A549 (cell line): Measurements from ENCODE around the gene GLDC. TPM values are rescaled to one million over a fixed set of nuclear protein-coding genes. Genes with fewer than 3 reads are reported as not detected.

Experiments
- ATAC-seq, 2 experiments: fragments of 200-7000 bp in 1 of 2; fragments of >200 bp in 1 of 2; cut with Nextera tagmentation in 1 of 2; cut with Tn5 transposase in 1 of 2; 3 replicates each; pipeline versions ENCODE4 v1.8.0 to v1.9.1; 2018 to 2020; ENCODE audit warnings: mild to moderate bottlenecking in 1 of 2, moderate library complexity in 1 of 2
- CTCF ChIA-PET: fragments of 300-600 bp; sonication (Branson Sonifier 250); formaldehyde crosslinking; extraction: SDS; loops from one replicate; lab custom pipeline; 2021; ENCODE audit warnings: antibody characterized with exemption, inconsistent platforms; lab: Yijun Ruan, JAX
- POLR2A ChIA-PET: fragments of 350-600 bp; formaldehyde crosslinking; extraction: SDS; loops from one replicate; lab custom pipeline; 2021; ENCODE audit warnings: antibody characterized with exemption, inconsistent platforms; lab: Yijun Ruan, JAX
- DNase-seq, 2 experiments: peaks; one replicate each; pipeline versions ENCODE4 v3.0.0 to v3.0.0-alpha.2; 2011 to 2016; ENCODE audit warnings: low read depth in 1 of 2, low spot score in 1 of 2
- FAIRE-seq: peaks from 2 replicates; lab custom pipeline; 2011; peaks lifted over from hg19 to GRCh38; lab: Jason Lieb, UNC
- H3K27ac ChIP-seq, 2 experiments: fragments of >200 bp; sonication (Bioruptor Twin); formaldehyde crosslinking; 3 replicates each; pipeline ENCODE4 v1.5.1; 2016 to 2017
- H3K4me1 ChIP-seq: fragments of >200 bp; sonication (Bioruptor Twin); formaldehyde crosslinking; 3 replicates; pipeline ENCODE4 v1.6.1; 2016
- H3K4me2 ChIP-seq: fragments of >200 bp; sonication (Bioruptor Twin); formaldehyde crosslinking; 3 replicates; pipeline ENCODE4 v1.6.1; 2016
- H3K4me3 ChIP-seq: fragments of >200 bp; sonication (Bioruptor Twin); formaldehyde crosslinking; 3 replicates; pipeline ENCODE4 v1.5.1; 2016
- H3K9me3 ChIP-seq: fragments of >200 bp; sonication (Bioruptor Twin); formaldehyde crosslinking; 3 replicates; pipeline ENCODE4 v1.6.1; 2016
- BCL3 ChIP-seq: fragments of >200 bp; sonication (Bioruptor Twin); formaldehyde crosslinking; IDR thresholded peaks from 3 replicates; pipeline ENCODE4 v1.6.1; 2016
- CBX2 ChIP-seq: fragments of 200-600 bp; sonication (generic); IDR thresholded peaks from 2 replicates; pipeline ENCODE4 v1.6.1; 2016; ENCODE audit warnings: low read depth, mild to moderate bottlenecking, borderline replicate concordance
- CEBPB ChIP-seq, 2 experiments: fragments of >200 bp in 1 of 2; sonication (Bioruptor Twin) in 1 of 2; formaldehyde crosslinking in 1 of 2; IDR thresholded peaks; 2 replicates each; pipeline ENCODE4 v1.6.1; 2012 to 2016
- CTCF ChIP-seq: fragments of >200 bp; sonication (Bioruptor Twin); formaldehyde crosslinking; IDR thresholded peaks from 3 replicates; pipeline ENCODE4 v1.5.1; 2016
- E2F6 ChIP-seq: IDR thresholded peaks from 2 replicates; pipeline ENCODE4 v1.6.1; 2012; ENCODE audit warnings: low read depth, borderline replicate concordance
- EHMT2 ChIP-seq: fragments of 200-600 bp; sonication (generic); IDR thresholded peaks from 2 replicates; pipeline ENCODE4 v1.6.1; 2016; ENCODE audit warnings: antibody characterized with exemption, low read depth, mild to moderate bottlenecking, moderate library complexity
- ELK1 ChIP-seq: fragments of 150-350 bp; IDR thresholded peaks from 2 replicates; pipeline ENCODE4 v1.6.1; 2014; ENCODE audit warnings: low read depth, mild to moderate bottlenecking, low read length
- FOSB ChIP-seq: fragments of 250-450 bp; sonication (Bioruptor Pico); IDR thresholded peaks from 2 replicates; pipeline ENCODE4 v1.5.0; 2020; ENCODE audit warnings: mild to moderate bottlenecking, moderate library complexity
- GATA3 ChIP-seq: IDR thresholded peaks from 2 replicates; pipeline ENCODE4 v1.6.1; 2012; ENCODE audit warnings: borderline replicate concordance
- HEYL ChIP-seq: fragments of 250-450 bp; sonication (Bioruptor Pico); IDR thresholded peaks from 2 replicates; pipeline ENCODE4 v1.8.0; 2021; ENCODE audit warnings: mild to moderate bottlenecking, moderate library complexity
- HOXA7 ChIP-seq: fragments of 250-450 bp; sonication (Bioruptor Pico); IDR thresholded peaks from 2 replicates; pipeline ENCODE4 v1.5.0; 2020; ENCODE audit warnings: mild to moderate bottlenecking, moderate library complexity
- JUN ChIP-seq, 2 experiments: fragments of >200 bp; sonication (Bioruptor Twin); formaldehyde crosslinking; IDR thresholded peaks; 2 replicates in 1 of 2; 3 replicates in 1 of 2; pipeline ENCODE4 v1.6.1; 2016 to 2017
- JUNB ChIP-seq: fragments of >200 bp; sonication (Bioruptor Twin); formaldehyde crosslinking; IDR thresholded peaks from 2 replicates; pipeline ENCODE4 v1.6.1; 2016
- KDM1A ChIP-seq: fragments of 200-600 bp; sonication (generic); IDR thresholded peaks from 2 replicates; pipeline ENCODE4 v1.6.1; 2016; ENCODE audit warnings: low read depth, mild to moderate bottlenecking
- MAFK ChIP-seq: fragments of 450-650 bp; IDR thresholded peaks from 2 replicates; pipeline ENCODE4 v1.6.1; 2014; ENCODE audit not compliant: partially characterized antibody
- MAX ChIP-seq: IDR thresholded peaks from 2 replicates; pipeline ENCODE4 v1.6.1; 2012
- MYC ChIP-seq: IDR thresholded peaks from 2 replicates; pipeline ENCODE4 v1.6.1; 2012; ENCODE audit warnings: mild to moderate bottlenecking, inconsistent platforms, low read length, improper control_type of control experiment, borderline replicate concordance
- NFE2L2 ChIP-seq: fragments of 150-350 bp; conservative IDR thresholded peaks from 2 replicates; pipeline ENCODE4 v1.6.1; 2014; ENCODE audit warnings: low read length
- PBX3 ChIP-seq: IDR thresholded peaks from 2 replicates; pipeline ENCODE4 v1.6.1; 2012
- SMC3 ChIP-seq: fragments of >200 bp; sonication (Bioruptor Twin); formaldehyde crosslinking; IDR thresholded peaks from 3 replicates; pipeline ENCODE4 v1.6.1; 2018; ENCODE audit warnings: inconsistent platforms
- SREBF2 ChIP-seq: fragments of 450-650 bp; IDR thresholded peaks from 2 replicates; pipeline ENCODE4 v1.6.1; 2014; ENCODE audit warnings: mild to moderate bottlenecking, moderate library complexity
- TFCP2L1 ChIP-seq: fragments of 250-450 bp; sonication (Bioruptor Pico); IDR thresholded peaks from 2 replicates; pipeline ENCODE4 v1.5.0; 2021; ENCODE audit warnings: mild to moderate bottlenecking
- ZC3H11A ChIP-seq: fragments of 450-650 bp; IDR thresholded peaks from 2 replicates; pipeline ENCODE4 v1.6.1; 2014; ENCODE audit warnings: antibody characterized with exemption, mild to moderate bottlenecking
- WGBS: methylation state at CpG from one replicate; pipeline ENCODE4 v1.1.6; 2017; ENCODE audit errors: missing lambda C conversion rate; 5-methylcytosine and 5-hydroxymethylcytosine counted together
- polyA plus RNA-seq, 4 experiments: library from polyadenylated mRNA; depleted of rRNA in 3 of 4; stranded (reverse); fragments of >200 nt; fragmentation: RNase III in 1 of 4; extraction: RNeasy Plus Mini Kit Qiagen cat#74134 plus additional on column Dnase treatment in 1 of 4; gene quantifications; 2 replicates in 3 of 4; 3 replicates in 1 of 4; pipeline ENCODE4 v1.2.3, GENCODE V29; 2011 to 2017

GLDC gene
- polyA plus RNA-seq, 2 of the 4 experiments (the other 2 are of a cell fraction): 16.7 to 18.8 TPM

DNA sequence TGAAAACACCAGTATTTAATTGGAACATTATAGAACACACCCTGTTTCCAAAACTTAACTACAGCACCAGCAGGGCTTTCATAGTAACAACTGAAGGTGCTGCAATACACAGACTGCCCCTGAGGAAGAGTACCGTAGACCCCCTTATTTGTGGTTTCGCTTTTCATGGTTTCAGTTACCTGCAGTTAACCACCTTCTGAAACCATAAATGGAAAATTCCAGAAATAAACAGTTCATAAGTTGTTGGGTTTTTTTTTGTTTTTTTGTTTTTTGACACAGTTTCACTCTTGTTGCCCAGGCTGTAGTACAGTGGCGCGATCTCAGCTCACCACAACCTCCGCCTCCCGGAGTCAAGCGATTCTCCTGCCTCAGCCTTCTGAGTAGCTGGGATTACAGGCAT, 9.5 kb upstream of the GLDC start:
- ChIA-PET CTCF (interaction anchor here (0.7 to 3.8 kb wide), 4 partner anchors 9 to 286 kb away, joined by 3 to 22 read pairs (median 4); partner anchors contain the start of gene GLDC), POLR2A (no interaction called here)
- TF ChIP-seq HEYL (CRISPR knock-in tag) (no peak), SMC3 (no peak), PBX3 (no peak), BCL3 (no peak), GATA3 (no peak), ZC3H11A (no peak), E2F6 (no peak), SREBF2 (no peak), JUNB (no peak), TFCP2L1 (CRISPR knock-in tag) (no peak), EHMT2 (no peak), JUN (IDR thresholded peaks at IDR 0.05) (no peak), CTCF (no peak), KDM1A (no peak), FOSB (CRISPR knock-in tag) (no peak), CBX2 (no peak), MAFK (no peak), MYC (no peak), HOXA7 (CRISPR knock-in tag) (no peak)
- Histone ChIP-seq H3K4me2 (no peak overlapping the region), H3K4me3 (no peak overlapping the region), H3K9me3 (no peaks in the 10 kb centered on the region), H3K27ac (no peak overlapping the region), H3K4me1 (peaks cover 17% of the 10 kb centered on the region)
- 95% methylated on average over 7 of the region's 7 CpGs for WGBS
- ATAC-seq (no peak), DNase-seq (no peak), FAIRE-seq (no peak)

DNA sequence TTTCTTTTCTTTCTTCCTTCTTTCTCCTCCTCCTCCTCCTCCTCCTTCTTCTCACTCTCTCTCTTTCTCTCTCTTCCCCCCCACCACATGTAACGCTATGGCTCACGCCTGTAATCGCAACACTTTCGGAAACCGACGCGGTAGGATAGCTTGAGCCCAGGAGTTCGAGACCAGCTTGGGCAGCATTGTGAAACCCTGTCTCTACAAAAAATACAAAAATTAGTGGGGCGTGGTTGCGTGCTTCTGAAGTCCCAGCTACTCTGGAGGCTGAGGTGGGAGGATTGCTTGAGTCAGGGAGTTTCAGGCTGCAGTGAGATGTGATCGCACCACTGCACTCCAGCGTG, 736 bp upstream of the GLDC start:
- ATAC-seq (peak; percentile 30 to 41; a peak in 4 of 6 replicates), DNase-seq (peak in 1 of 2 experiments; percentile 71), FAIRE-seq (no peak)
- CTCF ChIA-PET: interaction anchor here (0.7 to 1.6 kb wide), 7 partner anchors 8 to 79 kb away, joined by 3 to 4 read pairs (median 4); no protein-coding TSS in a partner anchor
- TF ChIP-seq NFE2L2 (no peak), CEBPB (IDR thresholded peaks at IDR 0.05) (peak; percentile 43 to 67; a peak in 3 of 4 replicates), MYC (peak; percentile 31; the same call in 1 of the 2 replicates), MAX (0 out of 2 replicates have a peak, but pooled peaks have one; percentile 19), ELK1 (no peak)
- Histone ChIP-seq H3K27ac (peak overlapping the region; percentile 82 to 83), H3K4me1 (peaks cover 19% of the 10 kb centered on the region; the same call in 2 of the 3 replicates), H3K4me2 (peak overlapping the region; percentile 70), H3K4me3 (peak overlapping the region; percentile 80), H3K9me3 (no peaks in the 10 kb centered on the region)
- 4% methylated on average over 12 of the region's 12 CpGs for WGBS
- POLR2A ChIA-PET: interaction anchor here (0.7 to 2.3 kb wide), 5 partner anchors 12 to 111 kb away, joined by 3 to 11 read pairs (median 3); partner anchors contain the start of gene KDM4C
